Measurements from ENCODE around the gene OR2Z1.

Gene OR2Z1

DNA sequence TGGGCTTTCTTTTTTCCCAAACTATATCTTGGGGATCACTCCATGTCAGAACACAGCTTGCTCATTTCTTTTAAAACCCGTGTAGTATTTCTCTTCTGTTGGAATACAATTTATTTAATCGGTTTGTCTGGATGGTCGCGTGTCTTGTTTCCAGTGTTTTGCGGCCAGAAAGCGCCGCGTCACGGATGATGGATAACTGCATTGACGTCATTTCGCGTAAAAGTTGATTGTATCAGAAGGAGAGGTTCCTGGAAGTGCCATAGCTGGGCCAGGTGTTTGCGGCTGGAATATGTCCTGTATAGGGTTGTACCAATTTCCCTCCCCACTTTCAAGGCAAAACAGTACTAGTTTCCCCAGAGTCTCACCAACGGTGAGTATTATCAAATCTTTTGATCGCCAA lies 32.5 kb upstream of the OR2Z1 start:
- no peak for DNase-seq (ENCODE audit: extremely low read depth, insufficient read length)
- Histone ChIP-seq H3K27me3 (replicated peaks; ENCODE audit: control insufficient read depth, insufficient read depth, low read length) (no peaks in the 10 kb centered on the region), H3K4me3 (replicated peaks; ENCODE audit: low read depth, low read length) (no peak overlapping the region), H3K36me3 (ENCODE audit: control insufficient read depth, insufficient read depth, low read length) (no peaks in the 10 kb centered on the region)
- no peak for TF ChIP-seq CTCF (IDR thresholded peaks at IDR 0.05; ENCODE audit: insufficient read depth, low read length, poor library complexity, severe bottlenecking)

DNA sequence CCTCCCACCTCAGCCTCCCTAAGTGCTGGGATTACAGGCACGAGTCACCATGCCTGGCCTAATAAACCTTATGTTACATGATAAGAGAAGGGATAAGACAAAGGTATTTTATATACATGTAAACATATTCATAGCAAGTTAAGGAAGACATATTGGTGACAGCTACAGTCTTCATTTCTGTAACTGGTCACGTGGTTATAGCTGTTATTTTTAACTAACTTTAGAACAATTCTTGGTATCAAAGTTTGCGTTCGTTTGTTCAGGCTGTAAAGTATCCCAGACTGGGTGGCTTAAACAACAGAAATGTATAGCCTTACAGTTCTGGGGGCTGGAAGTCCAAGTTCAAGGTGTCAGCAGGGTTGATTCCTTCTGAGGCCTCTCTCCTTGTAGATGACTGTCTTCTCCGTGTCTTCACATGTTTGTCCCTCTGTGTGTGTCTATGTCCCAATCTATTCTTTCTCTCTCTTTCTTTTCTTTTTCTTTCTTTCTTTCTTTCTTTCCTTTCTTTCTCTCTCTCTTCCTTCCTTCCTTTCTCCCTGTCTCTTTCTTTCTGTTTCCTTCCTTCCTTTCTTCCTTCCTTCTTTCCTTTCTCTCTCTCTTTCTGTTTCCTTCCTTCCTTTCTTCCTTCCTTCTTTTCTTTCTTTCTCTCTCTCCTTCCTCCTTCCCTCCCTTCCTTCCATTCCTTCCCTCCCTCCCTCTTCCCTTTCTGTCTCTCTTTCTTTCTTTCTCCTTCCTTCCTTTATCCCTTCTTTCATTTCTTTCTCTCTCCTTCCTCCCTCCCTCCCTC lies 30.5 kb upstream of the OR2Z1 start:
- TF ChIP-seq CTCF (IDR thresholded peaks at IDR 0.05; ENCODE audit: insufficient read depth, low read length, poor library complexity, severe bottlenecking): no peak
- Histone ChIP-seq H3K27me3 (replicated peaks; ENCODE audit: control insufficient read depth, insufficient read depth, low read length) (no peaks in the 10 kb centered on the region), H3K36me3 (ENCODE audit: control insufficient read depth, insufficient read depth, low read length) (no peaks in the 10 kb centered on the region), H3K4me3 (replicated peaks; ENCODE audit: low read depth, low read length) (no peak overlapping the region)
- DNase-seq (ENCODE audit: extremely low read depth, insufficient read length): no peak

GRCh38 chr19:8695501-8695900 lies 25.9 kb upstream of the OR2Z1 start:
- no peak for TF ChIP-seq CTCF (IDR thresholded peaks at IDR 0.05; ENCODE audit: insufficient read depth, low read length, poor library complexity, severe bottlenecking)
- DNase-seq (ENCODE audit: extremely low read depth, insufficient read length): no peak
- H3K36me3 ChIP-seq (ENCODE audit: control insufficient read depth, insufficient read depth, low read length): no peaks in the 10 kb centered on the region
- no peaks in the 10 kb centered on the region for H3K27me3 ChIP-seq (replicated peaks; ENCODE audit: control insufficient read depth, insufficient read depth, low read length)
- no peak overlapping the region for H3K4me3 ChIP-seq (replicated peaks; ENCODE audit: low read depth, low read length)

- no peaks in the 10 kb centered on the region for H3K36me3 ChIP-seq (ENCODE audit: control insufficient read depth, insufficient read depth, low read length)
- no peak for DNase-seq (ENCODE audit: extremely low read depth, insufficient read length)
- H3K4me3 ChIP-seq (replicated peaks; ENCODE audit: low read depth, low read length): no peak overlapping the region
- no peaks in the 10 kb centered on the region for H3K27me3 ChIP-seq (replicated peaks; ENCODE audit: control insufficient read depth, insufficient read depth, low read length)
- no peak for TF ChIP-seq CTCF (IDR thresholded peaks at IDR 0.05; ENCODE audit: insufficient read depth, low read length, poor library complexity, severe bottlenecking)
Observed at GRCh38 chr19:8695911-8696310, 25.5 kb upstream of the OR2Z1 start.

DNA sequence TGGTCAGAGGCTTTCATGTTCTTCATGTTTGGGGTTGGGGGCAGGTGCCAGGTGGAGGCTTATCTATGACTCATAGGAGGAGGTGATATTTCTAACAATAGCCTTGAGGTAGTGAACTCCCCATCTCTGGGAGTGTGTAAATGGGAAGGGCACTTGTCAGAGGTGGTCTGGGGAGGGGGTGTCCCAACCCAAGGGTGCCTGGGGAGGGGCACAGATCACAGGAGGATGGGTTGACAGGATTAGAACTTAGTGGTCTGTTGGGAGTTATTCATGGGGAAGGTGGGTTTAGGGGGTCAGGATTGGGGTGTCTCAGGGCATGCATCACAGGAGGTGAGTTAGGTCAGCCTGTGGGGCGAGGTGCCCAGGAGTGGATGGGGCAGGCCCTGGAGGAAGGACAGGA lies 24.4 kb upstream of the OR2Z1 start:
- Histone ChIP-seq H3K27me3 (replicated peaks; ENCODE audit: control insufficient read depth, insufficient read depth, low read length) (no peaks in the 10 kb centered on the region), H3K4me3 (replicated peaks; ENCODE audit: low read depth, low read length) (no peak overlapping the region), H3K36me3 (ENCODE audit: control insufficient read depth, insufficient read depth, low read length) (no peaks in the 10 kb centered on the region)
- DNase-seq (ENCODE audit: extremely low read depth, insufficient read length): no peak
- no peak for TF ChIP-seq CTCF (IDR thresholded peaks at IDR 0.05; ENCODE audit: insufficient read depth, low read length, poor library complexity, severe bottlenecking)

Measured in GM06990 (cell line).